HepG2 (cell line): ENCODE results near the gene VPS25. TPM values are rescaled to one million over a fixed set of nuclear protein-coding genes. Genes with fewer than 3 reads are reported as not detected.
A peak's percentile ranks its signal among the peaks of the same experiment; 100 is the strongest.

Experiments used
- CC2D1A ChIP-seq: sonication (generic); formaldehyde crosslinking; IDR thresholded peaks from 2 replicates; pipeline ENCODE4 v1.8.1; 2023; ENCODE audit warnings: mild to moderate bottlenecking, missing genetic modification reagents
- EEA1 ChIP-seq: sonication (generic); formaldehyde crosslinking; IDR thresholded peaks from 2 replicates; pipeline ENCODE4 v1.5.1; 2020; ENCODE audit warnings: mild to moderate bottlenecking, missing genetic modification reagents, borderline replicate concordance
- FOXO1 ChIP-seq: sonication (generic); formaldehyde crosslinking; IDR thresholded peaks from 2 replicates; pipeline ENCODE4 v1.4.0; 2020; ENCODE audit warnings: missing genetic modification reagents
- KLF9 ChIP-seq: IDR thresholded peaks from 2 replicates; pipeline ENCODE4 v1.6.1; 2016; ENCODE audit warnings: low read depth
- MAFF ChIP-seq: IDR thresholded peaks from 2 replicates; pipeline ENCODE4 v1.6.1; 2011; ENCODE audit warnings: low read depth, low read length, improper control_type of control experiment
- NFKB2 ChIP-seq: sonication (generic); formaldehyde crosslinking; IDR thresholded peaks from 2 replicates; pipeline ENCODE4 v1.4.0; 2020; ENCODE audit warnings: missing genetic modification reagents, borderline replicate concordance
- SIX1 ChIP-seq: sonication (generic); formaldehyde crosslinking; IDR thresholded peaks from 2 replicates; pipeline ENCODE4 v1.4.0; 2020; ENCODE audit warnings: missing genetic modification reagents, borderline replicate concordance
- SRF ChIP-seq: IDR thresholded peaks from 2 replicates; pipeline ENCODE4 v1.6.1; 2011; ENCODE audit warnings: mild to moderate bottlenecking, low read depth, low read length, moderate library complexity
- ZNF652 ChIP-seq: IDR thresholded peaks from 2 replicates; pipeline ENCODE4 v1.6.1; 2016; ENCODE audit warnings: low read depth, borderline replicate concordance
- polyA plus RNA-seq, 8 experiments: library from polyadenylated mRNA; depleted of rRNA in 3 of 8; stranded (reverse) in 7 of 8; unstranded in 1 of 8; fragments of >200 nt; fragmentation: Illumina TruSeq in 4 of 8; extraction: Trizol in 4 of 8; gene quantifications; 2 replicates each; pipeline versions ENCODE4 v1.2.1 to v1.2.3, GENCODE V29; 2011 to 2016; ENCODE audit warnings: low read depth in 4 of 8, missing spikeins in 1 of 8, mixed read lengths in 1 of 8; ENCODE audit not compliant: insufficient read depth in 1 of 8
- total RNA-seq, 5 experiments: library from RNA; depleted of rRNA; stranded (reverse); fragments of >200 nt; fragmentation: Illumina TruSeq; extraction: Trizol; gene quantifications; 2 replicates each; pipeline ENCODE4 v1.2.3, GENCODE V29; 2016; ENCODE audit warnings: low read depth in 1 of 5
- TF ChIP-seq, protein P1 (sequence below): sonication (generic); formaldehyde crosslinking; IDR thresholded peaks from 2 replicates; pipeline ENCODE4 v1.5.0; 2020; ENCODE audit warnings: mild to moderate bottlenecking, missing genetic modification reagents
- TF ChIP-seq, protein P2 (sequence below): sonication (generic); formaldehyde crosslinking; IDR thresholded peaks from 2 replicates; pipeline ENCODE4; 2020; ENCODE audit warnings: missing genetic modification reagents, mild to moderate bottlenecking, borderline replicate concordance
- TF ChIP-seq, protein P3 (sequence below): sonication (generic); formaldehyde crosslinking; IDR thresholded peaks from 2 replicates; pipeline ENCODE4 v1.4.0; 2020; ENCODE audit warnings: mild to moderate bottlenecking, missing genetic modification reagents
- TF ChIP-seq, protein P4 (sequence below): sonication (generic); formaldehyde crosslinking; IDR thresholded peaks from 2 replicates; pipeline ENCODE4 v1.4.0; 2020; ENCODE audit warnings: missing genetic modification reagents

The VPS25 gene
- total and polyA plus RNA-seq, 2 of the 13 experiments (the other 11 are each of a cell fraction or from before 2014, with no cell fraction given): 161 to 249 TPM

DNA sequence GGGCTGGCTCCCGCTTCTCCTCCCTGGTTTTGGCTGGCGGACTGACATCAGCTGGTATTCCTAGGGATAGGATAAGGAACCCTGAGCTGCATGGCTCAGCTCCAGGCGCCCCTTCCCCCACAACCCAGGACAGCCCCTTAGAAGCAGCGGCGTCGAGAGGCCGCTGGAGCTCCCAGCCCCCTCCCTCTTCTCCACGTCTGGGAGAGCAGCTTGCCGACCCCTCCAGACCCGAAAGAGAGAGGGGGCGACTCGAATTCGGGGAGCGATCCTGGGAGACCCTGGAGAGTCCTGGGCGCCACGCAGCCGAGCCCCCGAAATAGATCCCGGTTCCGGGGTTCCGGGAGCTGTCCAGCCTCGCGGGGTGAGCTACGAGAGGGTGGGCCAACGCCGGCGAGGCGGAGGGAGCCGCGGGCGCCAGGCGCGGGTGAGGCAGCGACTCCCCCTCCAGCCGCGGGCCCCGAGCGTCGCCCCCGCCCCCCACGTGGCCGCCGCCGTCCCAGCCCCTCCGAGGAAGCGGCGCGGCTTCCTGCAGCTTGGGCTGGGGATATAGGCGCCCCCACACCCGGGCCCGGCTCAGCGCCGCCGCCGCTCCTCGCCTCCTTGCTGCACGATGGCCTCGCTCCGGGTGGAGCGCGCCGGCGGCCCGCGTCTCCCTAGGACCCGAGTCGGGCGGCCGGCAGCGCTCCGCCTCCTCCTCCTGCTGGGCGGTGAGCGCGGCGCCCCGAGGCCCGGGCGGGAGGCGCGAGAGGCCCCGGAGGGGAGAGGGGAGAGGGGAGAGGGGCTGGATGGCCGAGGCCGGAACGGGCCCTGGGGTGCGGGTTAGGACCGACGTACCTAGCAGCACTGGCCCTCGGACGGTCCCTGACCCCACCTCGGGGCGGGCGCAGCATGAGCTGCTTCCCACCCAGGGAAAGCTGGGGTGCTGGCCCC, 12.3 kb upstream of the VPS25 start, which contains the start of gene RAMP2 (continued):
- TF ChIP-seq, protein P1, sequence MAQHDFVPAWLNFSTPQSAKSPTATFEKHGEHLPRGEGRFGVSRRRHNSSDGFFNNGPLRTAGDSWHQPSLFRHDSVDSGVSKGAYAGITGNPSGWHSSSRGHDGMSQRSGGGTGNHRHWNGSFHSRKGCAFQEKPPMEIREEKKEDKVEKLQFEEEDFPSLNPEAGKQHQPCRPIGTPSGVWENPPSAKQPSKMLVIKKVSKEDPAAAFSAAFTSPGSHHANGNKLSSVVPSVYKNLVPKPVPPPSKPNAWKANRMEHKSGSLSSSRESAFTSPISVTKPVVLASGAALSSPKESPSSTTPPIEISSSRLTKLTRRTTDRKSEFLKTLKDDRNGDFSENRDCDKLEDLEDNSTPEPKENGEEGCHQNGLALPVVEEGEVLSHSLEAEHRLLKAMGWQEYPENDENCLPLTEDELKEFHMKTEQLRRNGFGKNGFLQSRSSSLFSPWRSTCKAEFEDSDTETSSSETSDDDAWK (CRISPR knock-in tag): no peak
- TF ChIP-seq KLF9 (no peak), CC2D1A (CRISPR knock-in tag) (no peak), NFKB2 (CRISPR knock-in tag) (no peak; the same call in 1 of the 2 replicates), FOXO1 (CRISPR knock-in tag) (no peak), SIX1 (CRISPR knock-in tag) (no peak), MAFF (no peak), ZNF652 (CRISPR knock-in tag) (no peak), SRF (no peak), EEA1 (CRISPR knock-in tag) (no peak)
- TF ChIP-seq, protein P2, sequence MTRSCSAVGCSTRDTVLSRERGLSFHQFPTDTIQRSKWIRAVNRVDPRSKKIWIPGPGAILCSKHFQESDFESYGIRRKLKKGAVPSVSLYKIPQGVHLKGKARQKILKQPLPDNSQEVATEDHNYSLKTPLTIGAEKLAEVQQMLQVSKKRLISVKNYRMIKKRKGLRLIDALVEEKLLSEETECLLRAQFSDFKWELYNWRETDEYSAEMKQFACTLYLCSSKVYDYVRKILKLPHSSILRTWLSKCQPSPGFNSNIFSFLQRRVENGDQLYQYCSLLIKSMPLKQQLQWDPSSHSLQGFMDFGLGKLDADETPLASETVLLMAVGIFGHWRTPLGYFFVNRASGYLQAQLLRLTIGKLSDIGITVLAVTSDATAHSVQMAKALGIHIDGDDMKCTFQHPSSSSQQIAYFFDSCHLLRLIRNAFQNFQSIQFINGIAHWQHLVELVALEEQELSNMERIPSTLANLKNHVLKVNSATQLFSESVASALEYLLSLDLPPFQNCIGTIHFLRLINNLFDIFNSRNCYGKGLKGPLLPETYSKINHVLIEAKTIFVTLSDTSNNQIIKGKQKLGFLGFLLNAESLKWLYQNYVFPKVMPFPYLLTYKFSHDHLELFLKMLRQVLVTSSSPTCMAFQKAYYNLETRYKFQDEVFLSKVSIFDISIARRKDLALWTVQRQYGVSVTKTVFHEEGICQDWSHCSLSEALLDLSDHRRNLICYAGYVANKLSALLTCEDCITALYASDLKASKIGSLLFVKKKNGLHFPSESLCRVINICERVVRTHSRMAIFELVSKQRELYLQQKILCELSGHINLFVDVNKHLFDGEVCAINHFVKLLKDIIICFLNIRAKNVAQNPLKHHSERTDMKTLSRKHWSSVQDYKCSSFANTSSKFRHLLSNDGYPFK (CRISPR knock-in tag): no peak
- TF ChIP-seq, protein P3, sequence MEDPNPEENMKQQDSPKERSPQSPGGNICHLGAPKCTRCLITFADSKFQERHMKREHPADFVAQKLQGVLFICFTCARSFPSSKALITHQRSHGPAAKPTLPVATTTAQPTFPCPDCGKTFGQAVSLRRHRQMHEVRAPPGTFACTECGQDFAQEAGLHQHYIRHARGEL: no peak
- TF ChIP-seq, protein P4, sequence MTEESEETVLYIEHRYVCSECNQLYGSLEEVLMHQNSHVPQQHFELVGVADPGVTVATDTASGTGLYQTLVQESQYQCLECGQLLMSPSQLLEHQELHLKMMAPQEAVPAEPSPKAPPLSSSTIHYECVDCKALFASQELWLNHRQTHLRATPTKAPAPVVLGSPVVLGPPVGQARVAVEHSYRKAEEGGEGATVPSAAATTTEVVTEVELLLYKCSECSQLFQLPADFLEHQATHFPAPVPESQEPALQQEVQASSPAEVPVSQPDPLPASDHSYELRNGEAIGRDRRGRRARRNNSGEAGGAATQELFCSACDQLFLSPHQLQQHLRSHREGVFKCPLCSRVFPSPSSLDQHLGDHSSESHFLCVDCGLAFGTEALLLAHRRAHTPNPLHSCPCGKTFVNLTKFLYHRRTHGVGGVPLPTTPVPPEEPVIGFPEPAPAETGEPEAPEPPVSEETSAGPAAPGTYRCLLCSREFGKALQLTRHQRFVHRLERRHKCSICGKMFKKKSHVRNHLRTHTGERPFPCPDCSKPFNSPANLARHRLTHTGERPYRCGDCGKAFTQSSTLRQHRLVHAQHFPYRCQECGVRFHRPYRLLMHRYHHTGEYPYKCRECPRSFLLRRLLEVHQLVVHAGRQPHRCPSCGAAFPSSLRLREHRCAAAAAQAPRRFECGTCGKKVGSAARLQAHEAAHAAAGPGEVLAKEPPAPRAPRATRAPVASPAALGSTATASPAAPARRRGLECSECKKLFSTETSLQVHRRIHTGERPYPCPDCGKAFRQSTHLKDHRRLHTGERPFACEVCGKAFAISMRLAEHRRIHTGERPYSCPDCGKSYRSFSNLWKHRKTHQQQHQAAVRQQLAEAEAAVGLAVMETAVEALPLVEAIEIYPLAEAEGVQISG (CRISPR knock-in tag): peak; percentile 21
